Activated naive CD4-positive, alpha-beta T cell treated with anti-CD3 and anti-CD28 coated beads, Interleukin-2, amount 10 ng/mL, durations not matched to agents 7 days and 5 days (primary cell): Measurements from ENCODE around the gene AGPAT4.

Experiments used
- CTCF ChIA-PET: fragments of 350-600 bp; sonication (Branson Sonifier 250); formaldehyde crosslinking; loops from one replicate; lab custom pipeline; 2021; ENCODE audit warnings: antibody characterized with exemption; lab: Charles Lee
- DNase-seq: peaks from one replicate; pipeline ENCODE4 v3.0.0-alpha.2; 2020
- H3K27ac Mint-ChIP-seq: one replicate; pipeline ENCODE4 v1.8.0; 2021; ENCODE audit warnings: mild to moderate bottlenecking, moderate library complexity, mixed read lengths
- H3K27me3 Mint-ChIP-seq: one replicate; pipeline ENCODE4 v1.8.0; 2021; ENCODE audit warnings: mild to moderate bottlenecking, mixed read lengths
- H3K36me3 Mint-ChIP-seq: one replicate; pipeline ENCODE4 v1.8.0; 2021; ENCODE audit warnings: mixed read lengths
- H3K4me1 Mint-ChIP-seq: one replicate; pipeline ENCODE4 v1.8.0; 2021; ENCODE audit warnings: mixed read lengths
- H3K4me3 Mint-ChIP-seq: one replicate; pipeline ENCODE4 v1.8.0; 2021; ENCODE audit warnings: mild to moderate bottlenecking, moderate library complexity, mixed read lengths
- H3K9me3 Mint-ChIP-seq: one replicate; pipeline ENCODE4 v1.8.0; 2021; ENCODE audit warnings: mixed read lengths

The AGPAT4 gene

GRCh38 chr6:161171207-161171606 lies 102.7 kb downstream of the AGPAT4 start:
- Mint-ChIP-seq H3K9me3 (peaks cover 7% of the 10 kb centered on the region), H3K27me3 (no peaks in the 10 kb centered on the region), H3K4me3 (no peak overlapping the region), H3K27ac (no peak overlapping the region), H3K4me1 (no peaks in the 10 kb centered on the region), H3K36me3 (no peaks in the 10 kb centered on the region)
- CTCF ChIA-PET = no interaction called here
- DNase-seq = no peak

- Mint-ChIP-seq H3K4me1 (no peaks in the 10 kb centered on the region), H3K9me3 (peaks cover 4% of the 10 kb centered on the region), H3K36me3 (peaks cover 4% of the 10 kb centered on the region), H3K27ac (no peak overlapping the region), H3K4me3 (no peak overlapping the region), H3K27me3 (no peaks in the 10 kb centered on the region)
- no peak for DNase-seq
- CTCF ChIA-PET = no interaction called here
Observed at GRCh38 chr6:161169696-161170095, 104.2 kb downstream of the AGPAT4 start.

- H3K27me3 Mint-ChIP-seq = no peaks in the 10 kb centered on the region
- CTCF ChIA-PET = no interaction called here
- no peak for DNase-seq
- peaks cover 8% of the 10 kb centered on the region for H3K36me3 Mint-ChIP-seq
- no peak overlapping the region for H3K4me3 Mint-ChIP-seq
- H3K9me3 Mint-ChIP-seq = peaks cover 4% of the 10 kb centered on the region
- no peaks in the 10 kb centered on the region for H3K4me1 Mint-ChIP-seq
- H3K27ac Mint-ChIP-seq = no peak overlapping the region
Observed at GRCh38 chr6:161169035-161169434, 104.8 kb downstream of the AGPAT4 start.

GRCh38 chr6:161168281-161168891 lies 105.5 kb downstream of the AGPAT4 start:
- no peak overlapping the region for H3K4me3 Mint-ChIP-seq
- DNase-seq = no peak
- peaks cover 8% of the 10 kb centered on the region for H3K36me3 Mint-ChIP-seq
- H3K27me3 Mint-ChIP-seq = no peaks in the 10 kb centered on the region
- CTCF ChIA-PET = interaction anchor here (1.0 kb wide), 1 partner anchor 203 kb away, joined by 3 read pairs; no protein-coding TSS in a partner anchor
- H3K27ac Mint-ChIP-seq = peak overlapping the region; percentile 53
- no peaks in the 10 kb centered on the region for H3K4me1 Mint-ChIP-seq
- H3K9me3 Mint-ChIP-seq = peaks cover 3% of the 10 kb centered on the region

GRCh38 chr6:161166677-161167076 lies 107.2 kb downstream of the AGPAT4 start:
- Mint-ChIP-seq H3K27ac (no peak overlapping the region), H3K4me3 (no peak overlapping the region), H3K4me1 (no peaks in the 10 kb centered on the region), H3K36me3 (peaks cover 8% of the 10 kb centered on the region), H3K27me3 (no peaks in the 10 kb centered on the region), H3K9me3 (no peaks in the 10 kb centered on the region)
- CTCF ChIA-PET = no interaction called here
- no peak for DNase-seq

- H3K27me3 Mint-ChIP-seq = no peaks in the 10 kb centered on the region
- no peak for DNase-seq
- peaks cover 8% of the 10 kb centered on the region for H3K36me3 Mint-ChIP-seq
- no peaks in the 10 kb centered on the region for H3K4me1 Mint-ChIP-seq
- CTCF ChIA-PET = no interaction called here
- no peak overlapping the region for H3K27ac Mint-ChIP-seq
- H3K4me3 Mint-ChIP-seq = no peak overlapping the region
- H3K9me3 Mint-ChIP-seq = no peaks in the 10 kb centered on the region
Observed at GRCh38 chr6:161166176-161166575, 107.7 kb downstream of the AGPAT4 start.

GRCh38 chr6:161164182-161164625 lies 109.7 kb downstream of the AGPAT4 start:
- H3K4me1 Mint-ChIP-seq = no peaks in the 10 kb centered on the region
- H3K4me3 Mint-ChIP-seq = no peak overlapping the region
- peaks cover 10% of the 10 kb centered on the region for H3K36me3 Mint-ChIP-seq
- H3K27me3 Mint-ChIP-seq = no peaks in the 10 kb centered on the region
- H3K27ac Mint-ChIP-seq = no peak overlapping the region
- no peaks in the 10 kb centered on the region for H3K9me3 Mint-ChIP-seq
- CTCF ChIA-PET = no interaction called here
- DNase-seq = no peak

- H3K36me3 Mint-ChIP-seq = peaks cover 10% of the 10 kb centered on the region
- CTCF ChIA-PET = no interaction called here
- H3K27me3 Mint-ChIP-seq = no peaks in the 10 kb centered on the region
- H3K9me3 Mint-ChIP-seq = no peaks in the 10 kb centered on the region
- H3K4me1 Mint-ChIP-seq = no peaks in the 10 kb centered on the region
- H3K27ac Mint-ChIP-seq = no peak overlapping the region
- H3K4me3 Mint-ChIP-seq = no peak overlapping the region
- DNase-seq = no peak
Observed at GRCh38 chr6:161163466-161164181, 110.2 kb downstream of the AGPAT4 start.

GRCh38 chr6:161162722-161163121 lies 111.1 kb downstream of the AGPAT4 start:
- no peak overlapping the region for H3K27ac Mint-ChIP-seq
- peaks cover 10% of the 10 kb centered on the region for H3K36me3 Mint-ChIP-seq
- H3K4me3 Mint-ChIP-seq = no peak overlapping the region

GRCh38 chr6:161161889-161162624 lies 111.8 kb downstream of the AGPAT4 start:
- peaks cover 10% of the 10 kb centered on the region for H3K36me3 Mint-ChIP-seq
- no peak for DNase-seq
- H3K4me3 Mint-ChIP-seq = no peak overlapping the region
- peaks cover 4% of the 10 kb centered on the region for H3K9me3 Mint-ChIP-seq
- no peaks in the 10 kb centered on the region for H3K27me3 Mint-ChIP-seq
- no peak overlapping the region for H3K27ac Mint-ChIP-seq
- H3K4me1 Mint-ChIP-seq = no peaks in the 10 kb centered on the region
- CTCF ChIA-PET = no interaction called here

More at GRCh38 chr6:161162722-161163121, 111.1 kb downstream of the AGPAT4 start:
- Mint-ChIP-seq H3K27me3 (no peaks in the 10 kb centered on the region), H3K9me3 (peaks cover 4% of the 10 kb centered on the region), H3K4me1 (no peaks in the 10 kb centered on the region)
- no peak for DNase-seq
- CTCF ChIA-PET = no interaction called here

GRCh38 chr6:161161121-161161520 lies 112.7 kb downstream of the AGPAT4 start:
- Mint-ChIP-seq H3K9me3 (peaks cover 6% of the 10 kb centered on the region), H3K27me3 (no peaks in the 10 kb centered on the region), H3K4me3 (no peak overlapping the region), H3K4me1 (no peaks in the 10 kb centered on the region), H3K36me3 (peaks cover 10% of the 10 kb centered on the region), H3K27ac (no peak overlapping the region)
- DNase-seq = no peak
- CTCF ChIA-PET = no interaction called here

GRCh38 chr6:161154796-161155335 lies 119.0 kb downstream of the AGPAT4 start:
- H3K27ac Mint-ChIP-seq = no peak overlapping the region
- peaks cover 3% of the 10 kb centered on the region for H3K36me3 Mint-ChIP-seq
- H3K9me3 Mint-ChIP-seq = peaks cover 6% of the 10 kb centered on the region
- CTCF ChIA-PET = interaction anchor here (1.2 to 3.9 kb wide), 2 partner anchors 216 to 219 kb away, joined by 4 to 17 read pairs; no protein-coding TSS in a partner anchor
- no peak overlapping the region for H3K4me3 Mint-ChIP-seq
- no peaks in the 10 kb centered on the region for H3K27me3 Mint-ChIP-seq
- H3K4me1 Mint-ChIP-seq = no peaks in the 10 kb centered on the region
- DNase-seq = no peak

- CTCF ChIA-PET = interaction anchor here (0.7 to 3.9 kb wide), 5 partner anchors 22 to 219 kb away, joined by 3 to 17 read pairs (median 5); no protein-coding TSS in a partner anchor
- Mint-ChIP-seq H3K4me3 (no peak overlapping the region), H3K36me3 (peaks cover 1% of the 10 kb centered on the region), H3K4me1 (no peaks in the 10 kb centered on the region), H3K27me3 (no peaks in the 10 kb centered on the region), H3K27ac (no peak overlapping the region), H3K9me3 (peaks cover 6% of the 10 kb centered on the region)
- DNase-seq = no peak
Observed at GRCh38 chr6:161153725-161154124, 120.1 kb downstream of the AGPAT4 start.
